22Rv1 (cell line): ENCODE results near the gene ACOX2.

Experiments
- H3K27ac ChIP-seq: fragments of 450-650 bp; 2 replicates; pipeline ENCODE4 v1.5.1; 2017
- ZFX ChIP-seq: fragments of 450-650 bp; IDR thresholded peaks from 2 replicates; pipeline ENCODE4 v1.6.1; 2017; ENCODE audit warnings: antibody characterized with exemption, borderline replicate concordance
- TF ChIP-seq, protein P1 (sequence below): fragments of 450-650 bp; IDR thresholded peaks from 2 replicates; pipeline ENCODE4 v1.5.1; 2017; ENCODE audit warnings: mild to moderate bottlenecking

The ACOX2 gene

GRCh38 chr3:58566398-58567250 is 29.6 kb upstream of the ACOX2 start:
- no peak overlapping the region for H3K27ac ChIP-seq
- TF ChIP-seq, protein P1, sequence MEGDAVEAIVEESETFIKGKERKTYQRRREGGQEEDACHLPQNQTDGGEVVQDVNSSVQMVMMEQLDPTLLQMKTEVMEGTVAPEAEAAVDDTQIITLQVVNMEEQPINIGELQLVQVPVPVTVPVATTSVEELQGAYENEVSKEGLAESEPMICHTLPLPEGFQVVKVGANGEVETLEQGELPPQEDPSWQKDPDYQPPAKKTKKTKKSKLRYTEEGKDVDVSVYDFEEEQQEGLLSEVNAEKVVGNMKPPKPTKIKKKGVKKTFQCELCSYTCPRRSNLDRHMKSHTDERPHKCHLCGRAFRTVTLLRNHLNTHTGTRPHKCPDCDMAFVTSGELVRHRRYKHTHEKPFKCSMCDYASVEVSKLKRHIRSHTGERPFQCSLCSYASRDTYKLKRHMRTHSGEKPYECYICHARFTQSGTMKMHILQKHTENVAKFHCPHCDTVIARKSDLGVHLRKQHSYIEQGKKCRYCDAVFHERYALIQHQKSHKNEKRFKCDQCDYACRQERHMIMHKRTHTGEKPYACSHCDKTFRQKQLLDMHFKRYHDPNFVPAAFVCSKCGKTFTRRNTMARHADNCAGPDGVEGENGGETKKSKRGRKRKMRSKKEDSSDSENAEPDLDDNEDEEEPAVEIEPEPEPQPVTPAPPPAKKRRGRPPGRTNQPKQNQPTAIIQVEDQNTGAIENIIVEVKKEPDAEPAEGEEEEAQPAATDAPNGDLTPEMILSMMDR, result no peak
- no peak for TF ChIP-seq ZFX

- TF ChIP-seq ZFX, result no peak
- no peak overlapping the region for H3K27ac ChIP-seq
Observed at GRCh38 chr3:58565621-58566397, 28.8 kb upstream of the ACOX2 start.

- no peak for TF ChIP-seq ZFX
- TF ChIP-seq, protein P1, result no peak
Observed at GRCh38 chr3:58564456-58565160, 27.6 kb upstream of the ACOX2 start.

DNA sequence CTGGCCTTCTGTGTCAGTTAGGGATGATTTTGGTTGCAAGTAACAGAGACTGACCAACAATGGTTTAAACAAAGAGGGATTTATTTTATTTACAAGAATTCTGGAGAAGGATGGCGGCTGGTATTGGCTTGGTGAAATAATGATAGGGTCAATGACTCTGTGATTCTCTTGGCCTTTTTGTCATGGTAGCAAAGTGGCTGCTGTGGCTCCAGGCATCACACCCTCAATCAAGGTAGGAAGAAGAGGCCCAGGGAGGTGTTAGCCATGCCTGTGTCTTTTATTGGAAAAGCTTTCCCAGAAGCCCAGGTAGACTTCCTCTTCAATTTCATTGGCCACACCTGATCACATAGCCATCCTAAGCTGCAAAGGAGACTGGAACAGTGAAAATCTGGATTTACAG is 27.1 kb upstream of the ACOX2 start:
- no peak overlapping the region for H3K27ac ChIP-seq

More at GRCh38 chr3:58564456-58565160, 27.6 kb upstream of the ACOX2 start:
- no peak overlapping the region for H3K27ac ChIP-seq

GRCh38 chr3:58563386-58564035 is 26.5 kb upstream of the ACOX2 start:
- TF ChIP-seq, protein P1, result no peak
- H3K27ac ChIP-seq, result no peak overlapping the region

More for the DNA sequence above, 27.1 kb upstream of the ACOX2 start:
- TF ChIP-seq ZFX, result no peak
- TF ChIP-seq, protein P1, result no peak

- no peak overlapping the region for H3K27ac ChIP-seq
- TF ChIP-seq ZFX, result no peak
- TF ChIP-seq, protein P1, result no peak
Observed at GRCh38 chr3:58562498-58562897, 25.5 kb upstream of the ACOX2 start.

DNA sequence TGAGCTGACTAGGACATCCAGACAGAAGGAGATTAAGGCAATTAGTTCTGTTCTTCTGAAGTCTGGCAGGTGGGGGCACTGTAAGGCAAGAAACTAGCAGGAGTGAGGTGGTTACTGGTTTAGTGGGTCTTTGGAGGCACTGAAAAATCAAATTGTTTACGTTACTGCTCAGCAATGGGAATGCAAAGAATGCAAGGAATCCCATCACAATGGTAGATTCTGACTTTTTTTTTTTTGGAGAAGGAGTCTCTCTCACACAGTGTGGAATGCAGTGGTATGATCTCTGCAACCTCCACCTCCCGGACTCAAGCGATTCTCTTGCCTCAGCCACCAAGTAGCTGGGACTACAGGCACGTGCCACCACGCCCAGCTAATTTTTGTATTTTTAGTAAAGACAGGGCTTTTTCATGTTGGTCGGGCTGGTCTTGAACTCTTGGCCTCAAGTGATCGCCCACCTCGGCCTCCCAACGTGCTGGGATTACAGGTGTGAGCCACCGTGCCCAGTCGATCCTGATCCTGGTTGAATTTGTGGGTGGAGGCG is 23.9 kb upstream of the ACOX2 start:
- TF ChIP-seq, protein P1, result peak; percentile 7; the same call in 1 of the 2 replicates
- TF ChIP-seq ZFX, result no peak
- H3K27ac ChIP-seq, result no peak overlapping the region
